Measurements from ENCODE around the gene DUXB.

The DUXB gene, protein sequence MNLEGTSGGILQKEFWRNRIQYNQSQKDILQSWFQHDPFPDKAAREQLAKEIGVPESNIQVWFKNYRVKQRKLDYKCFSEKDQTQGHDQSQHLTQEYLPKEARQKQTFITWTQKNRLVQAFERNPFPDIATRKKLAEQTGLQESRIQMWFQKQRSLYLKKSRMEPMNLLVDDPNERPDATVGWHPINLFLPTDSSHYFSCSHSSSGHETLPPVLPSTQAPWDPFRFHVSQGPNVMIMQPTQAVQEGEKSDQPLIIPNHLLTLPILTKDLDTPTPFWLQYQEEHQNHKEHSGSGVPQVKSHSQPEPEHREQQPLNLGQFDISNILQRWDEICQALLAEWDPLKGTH

GRCh38 chr16:75701361-75701760 is at the start of gene DUXB:
Gene DUXB, minus strand, starts transcription at chr16:75701461. Its CDS starts 43 bp downstream, at chr16:75701418.
- TF ChIP-seq GATA2 (IDR thresholded peaks at IDR 0.05; ENCODE audit: low read depth, low read length) (no peak), GATA3 (IDR thresholded peaks at IDR 0.05; ENCODE audit: low read depth, low read length) (no peak)

DNA sequence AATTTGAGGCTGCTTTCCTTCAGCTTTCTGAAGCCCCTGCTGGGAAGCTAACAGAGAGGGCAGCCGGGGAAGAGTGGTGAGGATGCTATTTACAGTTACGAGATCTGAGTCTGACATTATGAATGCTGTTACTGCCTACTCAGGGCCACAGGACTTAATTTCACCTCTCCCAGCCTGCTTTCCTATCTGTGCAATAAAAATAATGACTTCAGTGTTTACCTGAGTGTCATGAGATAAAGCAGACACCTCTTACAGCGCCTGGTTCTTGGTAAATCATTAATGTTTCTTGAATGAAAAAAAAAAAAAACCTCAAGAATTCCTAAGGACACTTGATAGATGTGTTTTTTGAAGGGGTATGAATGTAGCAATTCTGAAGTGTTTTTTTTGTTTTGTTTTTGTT is 49.3 kb upstream of the DUXB start:
- TF ChIP-seq GATA2 (IDR thresholded peaks at IDR 0.05; ENCODE audit: low read depth, low read length) (no peak), GATA3 (IDR thresholded peaks at IDR 0.05; ENCODE audit: low read depth, low read length) (no peak)

GRCh38 chr16:75746359-75746758 is 45.1 kb upstream of the DUXB start:
- no peak for TF ChIP-seq GATA3 (IDR thresholded peaks at IDR 0.05; ENCODE audit: low read depth, low read length)
- TF ChIP-seq GATA2 (IDR thresholded peaks at IDR 0.05; ENCODE audit: low read depth, low read length): no peak

GRCh38 chr16:75745823-75746222 is 44.6 kb upstream of the DUXB start:
- TF ChIP-seq GATA2 (IDR thresholded peaks at IDR 0.05; ENCODE audit: low read depth, low read length) (no peak), GATA3 (IDR thresholded peaks at IDR 0.05; ENCODE audit: low read depth, low read length) (no peak)

DNA sequence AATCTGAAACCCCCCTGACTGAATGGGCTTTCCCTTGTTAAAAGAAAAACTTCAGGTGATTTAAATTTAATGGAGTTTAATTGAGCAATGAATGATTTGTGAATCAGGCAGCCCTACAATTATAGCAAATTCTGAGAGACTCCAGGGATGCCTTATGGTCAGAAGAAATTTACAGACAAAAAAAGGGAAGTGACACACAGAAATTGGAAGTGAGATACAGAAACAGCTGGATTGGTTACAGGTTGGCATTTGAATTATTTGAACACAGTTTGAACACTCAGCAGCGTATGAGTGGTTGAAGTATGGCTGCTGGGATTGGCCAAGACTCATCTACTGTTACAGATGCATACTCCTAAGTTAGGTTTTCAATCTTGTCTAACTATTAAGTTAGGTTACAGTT is 44.0 kb upstream of the DUXB start:
- TF ChIP-seq GATA3 (IDR thresholded peaks at IDR 0.05; ENCODE audit: low read depth, low read length) (no peak), GATA2 (IDR thresholded peaks at IDR 0.05; ENCODE audit: low read depth, low read length) (no peak)

DNA sequence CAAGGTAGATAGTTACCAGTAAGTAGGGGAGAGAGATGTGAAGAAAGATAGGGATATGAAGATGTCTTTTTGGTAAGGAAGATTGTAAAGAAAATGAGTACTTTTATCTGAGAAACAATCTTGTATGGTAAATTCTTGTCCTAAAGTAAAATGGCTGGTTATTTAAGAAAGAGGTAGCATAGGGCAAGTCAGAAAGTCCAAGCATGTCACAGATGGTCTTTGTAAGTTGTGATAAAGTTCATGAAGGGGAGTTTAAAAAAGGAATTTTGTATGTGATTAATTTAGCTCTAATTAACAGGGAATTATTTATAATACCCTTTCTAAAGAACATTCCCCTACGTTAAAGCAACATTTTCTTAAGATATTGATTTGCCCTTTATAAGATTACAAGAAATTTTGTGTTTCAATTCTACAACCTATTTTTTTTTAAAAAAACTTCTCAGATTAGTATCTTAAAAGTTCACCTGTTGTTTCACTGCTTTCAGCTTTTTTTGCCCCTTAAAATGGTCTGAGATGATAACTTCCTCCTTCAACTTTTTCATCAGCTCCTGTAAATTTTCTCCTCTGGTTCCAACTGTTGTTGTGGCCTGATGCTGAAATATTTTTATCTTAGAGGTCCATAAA is 41.3 kb upstream of the DUXB start:
- TF ChIP-seq GATA2 (IDR thresholded peaks at IDR 0.05; ENCODE audit: low read depth, low read length) (no peak), GATA3 (IDR thresholded peaks at IDR 0.05; ENCODE audit: low read depth, low read length) (no peak)

GRCh38 chr16:75733305-75734211 is 32.3 kb upstream of the DUXB start:
- no peak for TF ChIP-seq GATA3 (IDR thresholded peaks at IDR 0.05; ENCODE audit: low read depth, low read length)
- TF ChIP-seq GATA2 (IDR thresholded peaks at IDR 0.05; ENCODE audit: low read depth, low read length): no peak

- TF ChIP-seq GATA2 (IDR thresholded peaks at IDR 0.05; ENCODE audit: low read depth, low read length): no peak
- TF ChIP-seq GATA3 (IDR thresholded peaks at IDR 0.05; ENCODE audit: low read depth, low read length): no peak
Measured at GRCh38 chr16:75732871-75733270, 31.6 kb upstream of the DUXB start.

- TF ChIP-seq GATA2 (IDR thresholded peaks at IDR 0.05; ENCODE audit: low read depth, low read length) (no peak), GATA3 (IDR thresholded peaks at IDR 0.05; ENCODE audit: low read depth, low read length) (no peak)
Measured at GRCh38 chr16:75727221-75727620, 26.0 kb upstream of the DUXB start.

- no peak for TF ChIP-seq GATA2 (IDR thresholded peaks at IDR 0.05; ENCODE audit: low read depth, low read length)
- TF ChIP-seq GATA3 (IDR thresholded peaks at IDR 0.05; ENCODE audit: low read depth, low read length): no peak
Measured at GRCh38 chr16:75726390-75726789, 25.1 kb upstream of the DUXB start, which contains the start of gene CPHXL. Gene CPHXL, minus strand, starts transcription at chr16:75726490. Its CDS starts 48 bp downstream, at chr16:75726442.

DNA sequence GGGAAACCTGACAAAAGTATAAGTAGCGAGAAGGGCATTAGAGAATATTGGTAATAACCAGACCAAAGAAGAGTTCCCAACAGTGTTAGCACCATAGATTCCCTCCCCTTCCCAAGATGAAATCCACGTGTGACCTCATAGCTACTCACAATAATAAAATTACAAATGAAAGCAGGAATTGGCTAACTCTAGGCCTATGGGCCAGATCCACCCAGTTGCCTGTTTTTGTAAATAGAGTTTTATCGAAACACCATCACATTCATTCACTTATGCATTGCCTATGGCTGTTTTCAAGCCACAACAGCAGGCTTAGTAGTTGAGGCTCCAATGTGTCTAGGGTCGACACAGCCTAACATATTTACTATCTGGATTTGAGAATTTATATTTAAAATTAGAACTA is 17.2 kb upstream of the DUXB start:
- TF ChIP-seq GATA2 (IDR thresholded peaks at IDR 0.05; ENCODE audit: low read depth, low read length): no peak

DNA sequence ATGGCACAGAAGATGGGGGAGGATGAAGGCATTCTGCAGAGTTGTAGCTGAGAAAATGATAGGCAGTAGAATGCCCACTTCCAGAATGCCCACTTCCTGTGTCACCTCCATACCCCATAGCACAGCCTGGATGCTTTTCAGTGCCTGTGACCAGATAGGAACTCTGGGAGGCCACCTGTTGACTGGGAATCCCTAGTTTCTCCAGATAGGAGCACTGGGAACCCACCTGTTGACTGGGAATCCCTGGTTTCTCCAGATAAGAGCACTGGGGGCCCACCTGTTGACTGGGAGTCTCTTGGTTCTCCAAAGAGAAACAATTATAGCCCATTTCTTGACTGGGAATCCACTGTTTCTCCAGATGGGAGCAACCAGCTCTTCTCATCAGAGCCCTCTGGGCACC is 13.4 kb upstream of the DUXB start:
- TF ChIP-seq GATA2 (IDR thresholded peaks at IDR 0.05; ENCODE audit: low read depth, low read length) (no peak), GATA3 (IDR thresholded peaks at IDR 0.05; ENCODE audit: low read depth, low read length) (no peak)

DNA sequence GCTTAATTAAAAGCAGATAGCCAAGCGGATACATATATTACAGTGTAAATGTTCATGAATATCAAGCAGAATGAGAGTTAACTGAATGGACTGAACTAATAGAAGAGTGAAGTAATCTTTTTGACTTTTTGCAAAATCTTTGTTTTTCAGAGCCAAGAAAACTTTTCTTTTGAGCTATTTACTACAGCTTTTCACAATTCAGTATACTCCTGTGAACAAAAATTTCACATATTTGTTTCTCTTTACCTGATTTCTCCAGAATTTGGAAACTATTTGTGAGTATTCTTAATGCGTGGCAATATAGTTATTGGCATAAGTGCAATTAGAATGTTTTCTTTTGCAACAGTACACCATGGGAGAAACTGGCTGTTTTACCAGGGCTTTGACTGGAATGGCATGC is 9.1 kb upstream of the DUXB start:
- no peak for TF ChIP-seq GATA2 (IDR thresholded peaks at IDR 0.05; ENCODE audit: low read depth, low read length)
- TF ChIP-seq GATA3 (IDR thresholded peaks at IDR 0.05; ENCODE audit: low read depth, low read length): no peak

GRCh38 chr16:75703306-75703705 is 2.0 kb upstream of the DUXB start:
- TF ChIP-seq GATA2 (IDR thresholded peaks at IDR 0.05; ENCODE audit: low read depth, low read length) (no peak), GATA3 (IDR thresholded peaks at IDR 0.05; ENCODE audit: low read depth, low read length) (no peak)

Measured in SH-SY5Y (cell line).